ENCODE data around the gene RSRC1. TPM values are rescaled to one million over a fixed set of nuclear protein-coding genes. Genes with fewer than 3 reads are reported as not detected.

RSRC1 gene
- total and polyA plus RNA-seq, 2 of the 8 experiments (the other 6 are each of a cell fraction or from before 2014, with no cell fraction given), result 2.0 to 27.9 TPM

DNA sequence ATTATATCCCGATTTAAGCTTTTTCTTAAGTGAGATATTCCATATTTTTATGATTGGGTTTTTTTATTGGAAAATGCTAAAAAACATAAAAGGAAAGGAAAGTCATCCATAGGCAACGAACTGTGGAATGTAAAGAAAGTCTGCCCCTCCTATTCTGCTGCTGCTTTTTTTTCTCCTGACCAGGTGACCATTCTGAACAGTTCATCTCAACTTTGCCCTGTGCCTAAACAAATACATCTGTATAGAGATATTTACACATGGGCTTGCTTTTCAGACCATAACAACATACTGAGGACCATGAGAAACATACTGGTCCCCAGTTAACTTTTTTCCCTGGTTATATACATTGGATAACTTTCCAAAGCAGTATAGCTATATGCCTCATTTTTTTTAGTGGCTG lies 442.2 kb downstream of the RSRC1 start:
- Histone ChIP-seq H2BK15ac (ENCODE audit: low read length) (no peak overlapping the region), H2BK5ac (ENCODE audit: low read depth, low read length) (no peak overlapping the region), H3K4ac (replicated peaks; ENCODE audit: insufficient read length, low read depth, low read length) (no peak overlapping the region), H3K14ac (ENCODE audit: insufficient read length) (no peak overlapping the region), H3K27me3 (replicated peaks in 1 of 4; ENCODE audit: control insufficient read depth in 3 of 4, extremely low read depth in 1 of 4, insufficient read depth in 3 of 4, low read length in 3 of 4) (no peaks in the 10 kb centered on the region), H4K20me1 (replicated peaks in 1 of 2; ENCODE audit: control insufficient read depth in 1 of 2, insufficient read depth in 2 of 2, low read length in 2 of 2) (no peaks in the 10 kb centered on the region), H3K36me3 (ENCODE audit: control insufficient read depth in 2 of 4, insufficient read depth in 4 of 4, low read length in 3 of 4) (no peaks in the 10 kb centered on the region), H3K9ac (replicated peaks in 1 of 4; ENCODE audit: extremely low read depth in 1 of 4, low read depth in 3 of 4, low read length in 3 of 4) (no peak overlapping the region), H2AK5ac (ENCODE audit: low read depth, low read length) (no peak overlapping the region), H2BK20ac (ENCODE audit: low read length) (no peak overlapping the region), H3K18ac (ENCODE audit: extremely low read depth, low read length) (no peak overlapping the region), H3K4me3 (ENCODE audit: extremely low read depth in 1 of 4, insufficient read depth in 2 of 4, low read depth in 3 of 4, low read length in 4 of 4) (no peak overlapping the region), H4K91ac (replicated peaks; ENCODE audit: insufficient read length, low read length) (no peak overlapping the region), H3K4me2 (ENCODE audit: insufficient read depth in 1 of 2, low read depth in 2 of 2, low read length in 2 of 2) (no peak overlapping the region), H4K8ac (ENCODE audit: extremely low read depth, insufficient read depth, low read length) (no peak overlapping the region), H3K9me3 (ENCODE audit: insufficient read depth in 2 of 2, low read depth in 1 of 2, low read length in 1 of 2) (peaks cover 6 to 8% of the 10 kb centered on the region in 2 experiments; a peak in 1 of 4 replicates), H2BK120ac (replicated peaks; ENCODE audit: low read depth, low read length) (no peak overlapping the region), H3K27ac (ENCODE audit: low read depth, low read length) (no peak overlapping the region), H3K23me2 (ENCODE audit: low read depth, low read length) (no peaks in the 10 kb centered on the region), H3K23ac (ENCODE audit: insufficient read length) (no peak overlapping the region), H3K79me2 (ENCODE audit: control insufficient read depth in 1 of 2, insufficient read depth in 2 of 2, low read length in 2 of 2) (no peaks in the 10 kb centered on the region), H3K4me1 (replicated peaks in 1 of 4; ENCODE audit: control insufficient read depth in 3 of 4, insufficient read depth in 4 of 4, low read length in 3 of 4) (no peaks in the 10 kb centered on the region), H3K56ac (replicated peaks; ENCODE audit: insufficient read length, low read depth, low read length) (no peak overlapping the region), H4K5ac (ENCODE audit: insufficient read length, low read depth, low read length) (no peak overlapping the region), H2AFZ (ENCODE audit: low read length) (no peak overlapping the region), H3K79me1 (ENCODE audit: low read depth, low read length) (no peaks in the 10 kb centered on the region), H2BK12ac (ENCODE audit: low read depth, low read length) (no peak overlapping the region)
- POLR2A ChIA-PET (ENCODE audit: partially characterized antibody), result no interaction called here
- WGBS, 2 experiments (ENCODE audit: extremely low coverage in 1 of 2, insufficient coverage in 1 of 2, insufficient read length in 1 of 2, insufficient replicate concordance in 2 of 2, low coverage in 1 of 2, low lambda C conversion rate in 2 of 2, missing lambda C conversion rate in 1 of 2), result 86% methylated on average over 2 of the region's 2 CpGs; no CpG with 5 or more reads in 1 of the 2 experiments
- FAIRE-seq, result no peak
- CTCF ChIA-PET (ENCODE audit: partially characterized antibody), result no interaction called here
- no peak for DNase-seq (ENCODE audit: low read depth in 1 of 2, low spot score in 2 of 2)
- TF ChIP-seq ASH2L (IDR thresholded peaks at IDR 0.05; ENCODE audit: low read length) (no peak), SP2 (IDR thresholded peaks at IDR 0.05; ENCODE audit: low read length) (no peak), YY1 (IDR thresholded peaks at IDR 0.05; ENCODE audit: low read depth, low read length) (no peak), SUZ12 (IDR thresholded peaks at IDR 0.05; ENCODE audit: low read length) (no peak), SP1 (IDR thresholded peaks at IDR 0.05; ENCODE audit: low read depth, low read length) (no peak), SIRT6 (IDR thresholded peaks at IDR 0.05; ENCODE audit: low read length) (no peak), EZH2 (IDR thresholded peaks at IDR 0.05; ENCODE audit: low read depth, low read length, severe bottlenecking) (no peak), KDM5A (IDR thresholded peaks at IDR 0.05; ENCODE audit: low read length) (no peak), CREB1 (IDR thresholded peaks at IDR 0.05) (no peak)
- TF ChIP-seq, protein P1, sequence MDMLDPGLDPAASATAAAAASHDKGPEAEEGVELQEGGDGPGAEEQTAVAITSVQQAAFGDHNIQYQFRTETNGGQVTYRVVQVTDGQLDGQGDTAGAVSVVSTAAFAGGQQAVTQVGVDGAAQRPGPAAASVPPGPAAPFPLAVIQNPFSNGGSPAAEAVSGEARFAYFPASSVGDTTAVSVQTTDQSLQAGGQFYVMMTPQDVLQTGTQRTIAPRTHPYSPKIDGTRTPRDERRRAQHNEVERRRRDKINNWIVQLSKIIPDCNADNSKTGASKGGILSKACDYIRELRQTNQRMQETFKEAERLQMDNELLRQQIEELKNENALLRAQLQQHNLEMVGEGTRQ (IDR thresholded peaks at IDR 0.05; ENCODE audit: low read length), result no peak

Measured in H1 (cell line).